Transverse colon (tissue), 4 donors: ENCODE data around the gene CYTH2. TPM values are rescaled to one million over a fixed set of nuclear protein-coding genes. Genes with fewer than 3 reads are reported as not detected.

Experiments used
- DNase-seq: peaks from one replicate; pipeline ENCODE4 v3.0.0-alpha.2; 2019
- H3K27ac ChIP-seq, 4 donors: fragments of 200-600 bp; sonication (generic); 2 replicates each; pipeline ENCODE4 v1.5.1; 2016 to 2018; ENCODE audit warnings: inconsistent platforms in 4 of 4
- H3K27me3 ChIP-seq: fragments of 200-600 bp; sonication (generic); 2 replicates; pipeline ENCODE4 v1.5.1; 2017; ENCODE audit warnings: inconsistent platforms
- H3K36me3 ChIP-seq, 4 donors: fragments of 200-600 bp; sonication (generic); 2 replicates each; pipeline ENCODE4 v1.5.1; 2017 to 2019; ENCODE audit warnings: inconsistent platforms in 4 of 4
- H3K4me1 ChIP-seq, 4 donors: fragments of 200-600 bp; sonication (generic); 2 replicates each; pipeline ENCODE4 v1.5.1; 2017 to 2020; ENCODE audit warnings: inconsistent platforms in 4 of 4
- H3K4me3 ChIP-seq, 4 donors: fragments of 200-600 bp; sonication (generic); 1 replicate in 1 of 4; 2 replicates in 3 of 4; pipeline versions ENCODE4 v1.5.1 to v1.6.1; 2017 to 2019; ENCODE audit warnings: inconsistent platforms in 4 of 4
- H3K9me3 ChIP-seq, 2 donors: fragments of 200-600 bp; sonication (generic); 2 replicates each; pipeline ENCODE4 v1.5.1; 2017 to 2019; ENCODE audit warnings: inconsistent platforms in 2 of 2
- CTCF ChIP-seq, 5 experiments: fragments of 200-600 bp in 3 of 5; fragments of 450-650 bp in 2 of 5; sonication (generic) in 3 of 5; IDR thresholded peaks; 1 replicate in 2 of 5; 2 replicates in 3 of 5; pipeline ENCODE4 v1.5.1; 2016 to 2017; ENCODE audit warnings: antibody characterized with exemption in 5 of 5, inconsistent platforms in 3 of 5, mild to moderate bottlenecking in 2 of 5, moderate library complexity in 1 of 5
- EP300 ChIP-seq: sonication (generic); formaldehyde crosslinking; IDR thresholded peaks from one replicate; pipeline ENCODE4 v1.6.1; 2017; ENCODE audit warnings: antibody characterized with exemption, low read depth
- POLR2A ChIP-seq: fragments of 450-650 bp; IDR thresholded peaks from one replicate; pipeline ENCODE4 v1.6.1; 2016; ENCODE audit warnings: antibody characterized with exemption, mild to moderate bottlenecking, moderate library complexity
- POLR2AphosphoS5 ChIP-seq, 3 donors: sonication (generic); formaldehyde crosslinking; IDR thresholded peaks; one replicate each; pipeline ENCODE4 v1.6.1; 2016; ENCODE audit warnings: antibody characterized with exemption in 3 of 3
- WGBS, 2 donors: methylation state at CpG; one replicate each; pipeline ENCODE4 v1.1.5; 2018; ENCODE audit warnings: low coverage in 1 of 2; 5-methylcytosine and 5-hydroxymethylcytosine counted together
- in situ Hi-C, 4 donors: fragments of 200-750 bp; cut with MboI; loops; one replicate each; pipeline versions ENCODE4 v1.15.0 to v1.15.1; 2017; ENCODE audit warnings: low sequenced_read_pairs in 3 of 4, low pct_ligation_motif_present in 1 of 4, low pct_unique_long_range_greater_than_20kb in 1 of 4
- intact Hi-C: fragments of 100-400 bp; cut with DNase I; formaldehyde crosslinking; loops from one replicate; pipeline ENCODE4 v1.15.1; 2023; ENCODE audit warnings: low total_unique reads
- total RNA-seq, 4 donors: library from RNA; depleted of rRNA; stranded (reverse); fragments of >200 nt; gene quantifications; one replicate each; pipeline ENCODE4 v1.1.0, GENCODE V29; 2016

CYTH2 gene
- total RNA-seq, 4 donors from 2014 or later = 61.1 to 410 (median 171) TPM

- H3K27ac ChIP-seq = no peak overlapping the region
- TF ChIP-seq CTCF (IDR thresholded peaks at IDR 0.05) (no peak), EP300 (no peak)
- in situ Hi-C loops = no loop called here
- no peak for DNase-seq
- no peaks in the 10 kb centered on the region for H3K9me3 ChIP-seq
- WGBS, 2 donors = 67 to 90% methylated on average over 1 to 35 of the region's 36 CpGs
- no peak overlapping the region for H3K4me3 ChIP-seq
- H3K4me1 ChIP-seq = no peaks in the 10 kb centered on the region
- H3K36me3 ChIP-seq = no peaks in the 10 kb centered on the region
- intact Hi-C loops = no loop called here
- no peaks in the 10 kb centered on the region for H3K27me3 ChIP-seq
Observed at GRCh38 chr19:48461651-48461981, 7.6 kb upstream of the CYTH2 start.

GRCh38 chr19:48461982-48462655, 7.0 kb upstream of the CYTH2 start:
- Histone ChIP-seq H3K4me1 (no peaks in the 10 kb centered on the region), H3K27ac (no peak overlapping the region), H3K4me3 (no peak overlapping the region), H3K9me3 (no peaks in the 10 kb centered on the region), H3K36me3 (no peaks in the 10 kb centered on the region), H3K27me3 (no peaks in the 10 kb centered on the region)
- TF ChIP-seq EP300 = no peak
- TF ChIP-seq CTCF (IDR thresholded peaks at IDR 0.05) = no peak
- no peak for TF ChIP-seq POLR2A
- TF ChIP-seq POLR2AphosphoS5 (IDR thresholded peaks at IDR 0.05) = no peak
- in situ Hi-C loops = no loop called here
- WGBS, 2 donors = 89% methylated on average over 61 of the region's 62 CpGs; no CpG with 5 or more reads in 1 of the 2 donors
- intact Hi-C loops = no loop called here
- DNase-seq = no peak

- Histone ChIP-seq H3K27me3 (no peaks in the 10 kb centered on the region), H3K9me3 (no peaks in the 10 kb centered on the region), H3K4me1 (peaks cover 4 to 11% (median 8%) of the 10 kb centered on the region in 4 donors), H3K36me3 (no peaks in the 10 kb centered on the region), H3K27ac (no peak overlapping the region), H3K4me3 (no peak overlapping the region)
- no peak for TF ChIP-seq POLR2A
- TF ChIP-seq EP300 = no peak
- TF ChIP-seq CTCF (IDR thresholded peaks at IDR 0.05) = no peak
- in situ Hi-C loops (no loop called here), intact Hi-C loops (no loop called here)
- WGBS, 2 donors = 84 to 89% methylated on average over 1 of the region's 1 CpG
- no peak for DNase-seq
Observed at GRCh38 chr19:48465215-48465614, 4.0 kb upstream of the CYTH2 start.

GRCh38 chr19:48466561-48467325, 2.4 kb upstream of the CYTH2 start:
- H3K27ac ChIP-seq = no peak overlapping the region
- WGBS, 2 donors = 69 to 92% methylated on average over 2 to 16 of the region's 16 CpGs
- peaks cover 9 to 19% (median 14%) of the 10 kb centered on the region in 4 donors for H3K4me1 ChIP-seq
- no peaks in the 10 kb centered on the region for H3K27me3 ChIP-seq
- in situ Hi-C loops = no loop called here
- DNase-seq = no peak
- TF ChIP-seq EP300 (no peak), CTCF (IDR thresholded peaks at IDR 0.05) (no peak), POLR2AphosphoS5 (IDR thresholded peaks at IDR 0.05) (no peak), POLR2A (no peak)
- H3K9me3 ChIP-seq = no peaks in the 10 kb centered on the region
- H3K4me3 ChIP-seq = no peak overlapping the region
- intact Hi-C loops = no loop called here
- peaks cover 0 to 14% (median 7%) of the 10 kb centered on the region in 4 donors for H3K36me3 ChIP-seq
